Measurements from ENCODE around the gene NEIL1. TPM values are rescaled to one million over a fixed set of nuclear protein-coding genes. Genes with fewer than 3 reads are reported as not detected.
"Not testable (repeated sequence)": the region's sequence is repeated elsewhere in the genome, so short reads cannot be mapped to it uniquely, and the experiment has no call there.

The NEIL1 gene
- total RNA-seq, 4 donors from 2014 or later: 14.1 to 37.0 (median 15.7) TPM

DNA sequence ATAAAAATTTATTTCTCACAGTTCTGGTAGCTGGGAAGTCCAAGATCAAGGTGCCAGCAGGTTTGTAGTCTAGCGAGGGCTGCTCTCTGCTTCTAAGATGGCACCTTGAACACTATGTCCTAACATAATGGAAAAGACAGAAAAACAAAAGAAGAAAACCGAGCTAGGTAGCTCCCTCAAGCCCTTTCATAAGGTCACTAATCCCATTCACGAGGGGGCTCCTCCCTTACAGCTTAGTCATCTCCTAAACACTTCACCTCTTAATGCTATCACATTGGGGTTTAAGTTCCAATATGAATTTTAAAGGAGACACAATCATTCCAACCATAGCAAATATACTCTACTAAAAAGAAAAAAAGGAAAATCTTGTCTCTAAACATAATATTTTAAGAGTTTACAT, 40.7 kb upstream of the NEIL1 start:
- no peak overlapping the region for H3K4me3 ChIP-seq
- no peak for DNase-seq (ENCODE audit: extremely low spot score)
- no peak overlapping the region for H3K27ac ChIP-seq (replicated peaks in 1 of 4)
- WGBS: 72% methylated on average over 3 of the region's 3 CpGs
- H3K9me3 ChIP-seq: no peaks in the 10 kb centered on the region
- peaks cover 0 to 44% (median 2%) of the 10 kb centered on the region in 4 donors for H3K27me3 ChIP-seq
- TF ChIP-seq, protein P1, sequence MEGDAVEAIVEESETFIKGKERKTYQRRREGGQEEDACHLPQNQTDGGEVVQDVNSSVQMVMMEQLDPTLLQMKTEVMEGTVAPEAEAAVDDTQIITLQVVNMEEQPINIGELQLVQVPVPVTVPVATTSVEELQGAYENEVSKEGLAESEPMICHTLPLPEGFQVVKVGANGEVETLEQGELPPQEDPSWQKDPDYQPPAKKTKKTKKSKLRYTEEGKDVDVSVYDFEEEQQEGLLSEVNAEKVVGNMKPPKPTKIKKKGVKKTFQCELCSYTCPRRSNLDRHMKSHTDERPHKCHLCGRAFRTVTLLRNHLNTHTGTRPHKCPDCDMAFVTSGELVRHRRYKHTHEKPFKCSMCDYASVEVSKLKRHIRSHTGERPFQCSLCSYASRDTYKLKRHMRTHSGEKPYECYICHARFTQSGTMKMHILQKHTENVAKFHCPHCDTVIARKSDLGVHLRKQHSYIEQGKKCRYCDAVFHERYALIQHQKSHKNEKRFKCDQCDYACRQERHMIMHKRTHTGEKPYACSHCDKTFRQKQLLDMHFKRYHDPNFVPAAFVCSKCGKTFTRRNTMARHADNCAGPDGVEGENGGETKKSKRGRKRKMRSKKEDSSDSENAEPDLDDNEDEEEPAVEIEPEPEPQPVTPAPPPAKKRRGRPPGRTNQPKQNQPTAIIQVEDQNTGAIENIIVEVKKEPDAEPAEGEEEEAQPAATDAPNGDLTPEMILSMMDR (IDR thresholded peaks at IDR 0.05): no peak
- no peak for TF ChIP-seq POLR2AphosphoS5 (IDR thresholded peaks at IDR 0.05)
- no peak for TF ChIP-seq EP300 (IDR thresholded peaks at IDR 0.05)
- no peak for TF ChIP-seq POLR2A (IDR thresholded peaks at IDR 0.05; ENCODE audit: low read depth)
- intact Hi-C loops (cut with DNase I): loop anchor here (10.0 kb wide), 2 partner anchors 71 to 281 kb away; partner anchors contain the start of gene PPCDC
- no peaks in the 10 kb centered on the region for H3K36me3 ChIP-seq
- no peaks in the 10 kb centered on the region for H3K4me1 ChIP-seq

DNA sequence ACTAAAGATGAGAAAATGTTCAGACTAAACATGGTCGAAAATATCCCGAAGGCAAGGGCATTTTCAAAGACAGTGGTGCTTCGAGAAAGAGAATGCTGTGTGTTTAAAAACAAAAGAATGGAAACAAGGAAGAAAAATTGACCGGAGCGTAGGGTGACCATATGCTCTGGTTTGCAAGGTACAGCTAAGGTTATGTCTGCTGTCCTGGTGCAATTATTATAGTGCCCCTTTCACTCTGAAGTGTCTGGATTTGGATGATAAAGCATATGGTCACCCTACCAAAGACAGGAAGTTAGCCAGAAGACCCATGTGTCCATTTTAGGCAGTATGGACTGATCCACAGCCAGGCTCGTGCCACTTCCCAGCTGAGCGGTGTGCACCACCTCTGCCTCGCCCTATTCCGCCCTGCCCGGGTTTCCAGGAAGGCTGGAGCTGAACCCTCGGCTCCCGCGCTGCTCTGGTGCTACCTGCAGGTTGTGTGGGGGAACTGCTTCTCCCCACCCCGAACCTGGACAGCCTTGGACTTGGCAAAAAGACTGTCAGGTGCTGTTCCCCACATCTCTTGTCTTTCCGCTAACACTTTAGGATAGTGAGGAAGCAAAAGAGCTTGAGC, 39.0 kb upstream of the NEIL1 start:
- intact Hi-C loops (cut with DNase I): loop anchor here (10.0 kb wide), 2 partner anchors 73 to 283 kb away; partner anchors contain the start of gene PPCDC

DNA sequence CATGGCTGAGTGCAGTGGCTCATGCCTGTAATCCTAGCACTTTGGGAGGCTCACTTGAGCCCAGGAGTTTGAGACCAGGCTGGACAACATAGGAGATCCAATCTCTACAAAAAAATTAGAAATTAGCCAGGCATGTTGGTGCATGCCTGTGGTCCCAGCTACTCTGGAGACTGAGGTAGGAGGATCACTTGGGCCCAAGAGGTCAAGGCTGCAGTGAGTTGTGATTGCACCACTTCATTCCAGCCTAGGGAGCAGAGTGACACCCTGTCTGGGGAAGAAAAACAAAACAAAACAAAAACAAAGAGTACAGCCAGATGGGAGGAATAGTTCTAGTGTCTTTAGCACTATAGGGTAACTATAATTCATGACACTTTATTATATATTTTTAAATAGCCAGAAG, 37.1 kb upstream of the NEIL1 start:
- intact Hi-C loops (cut with DNase I): loop anchor here (10.0 kb wide), 2 partner anchors 75 to 285 kb away; partner anchors contain the start of gene PPCDC
- no peak for DNase-seq (ENCODE audit: extremely low spot score)

More for the DNA sequence above, 39.0 kb upstream of the NEIL1 start:
- Histone ChIP-seq H3K36me3 (no peaks in the 10 kb centered on the region), H3K9me3 (no peaks in the 10 kb centered on the region), H3K27me3 (peaks cover 0 to 44% (median 2%) of the 10 kb centered on the region in 4 donors), H3K27ac (replicated peaks in 1 of 4) (no peak overlapping the region), H3K4me3 (no peak overlapping the region), H3K4me1 (no peaks in the 10 kb centered on the region)
- 40% methylated on average over 10 of the region's 15 CpGs for WGBS
- no peak for DNase-seq (ENCODE audit: extremely low spot score)
- TF ChIP-seq, protein P1 (IDR thresholded peaks at IDR 0.05): peak in 1 of 3 experiments; percentile 15
- TF ChIP-seq EP300 (IDR thresholded peaks at IDR 0.05): no peak

DNA sequence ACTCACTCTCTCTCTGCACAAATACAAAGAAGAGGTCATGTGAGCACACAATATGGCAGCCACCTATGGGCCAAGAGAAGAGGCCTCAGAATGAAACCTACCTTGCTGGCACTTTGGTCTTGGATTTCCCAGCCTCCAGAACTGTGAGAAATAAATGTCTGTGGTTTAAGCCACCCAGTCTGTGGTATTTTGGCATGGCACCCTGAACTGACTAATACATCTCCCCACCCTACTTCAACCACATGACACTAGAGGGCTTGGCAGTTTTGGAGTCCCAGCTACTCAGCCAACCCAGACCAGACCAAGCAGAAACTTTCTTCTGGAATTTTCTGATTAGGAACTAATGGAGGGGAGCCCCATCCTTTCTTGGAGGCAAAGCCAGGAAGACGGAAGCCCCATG, 34.3 kb upstream of the NEIL1 start:
- H3K27ac ChIP-seq (replicated peaks in 1 of 4); DNase-seq (ENCODE audit: extremely low spot score); intact Hi-C loops (cut with DNase I); H3K9me3 ChIP-seq; H3K36me3 ChIP-seq; H3K4me3 ChIP-seq; H3K4me1 ChIP-seq: not testable (repeated sequence)
- 100% methylated on average over 1 of the region's 1 CpG for WGBS
- H3K27me3 ChIP-seq: peaks cover 0 to 14% (median 0%) of the 10 kb centered on the region in 4 donors

More for the DNA sequence above, 37.1 kb upstream of the NEIL1 start:
- Histone ChIP-seq H3K27ac (replicated peaks in 1 of 4) (no peak overlapping the region), H3K4me1 (no peaks in the 10 kb centered on the region), H3K9me3 (no peaks in the 10 kb centered on the region), H3K4me3 (no peak overlapping the region), H3K36me3 (no peaks in the 10 kb centered on the region), H3K27me3 (peaks cover 0 to 35% (median under 1%) of the 10 kb centered on the region in 4 donors)
- TF ChIP-seq, protein P1 (IDR thresholded peaks at IDR 0.05): no peak
- no peak for TF ChIP-seq POLR2A (IDR thresholded peaks at IDR 0.05; ENCODE audit: low read depth)
- TF ChIP-seq EP300 (IDR thresholded peaks at IDR 0.05): no peak
- TF ChIP-seq POLR2AphosphoS5 (IDR thresholded peaks at IDR 0.05): no peak

DNA sequence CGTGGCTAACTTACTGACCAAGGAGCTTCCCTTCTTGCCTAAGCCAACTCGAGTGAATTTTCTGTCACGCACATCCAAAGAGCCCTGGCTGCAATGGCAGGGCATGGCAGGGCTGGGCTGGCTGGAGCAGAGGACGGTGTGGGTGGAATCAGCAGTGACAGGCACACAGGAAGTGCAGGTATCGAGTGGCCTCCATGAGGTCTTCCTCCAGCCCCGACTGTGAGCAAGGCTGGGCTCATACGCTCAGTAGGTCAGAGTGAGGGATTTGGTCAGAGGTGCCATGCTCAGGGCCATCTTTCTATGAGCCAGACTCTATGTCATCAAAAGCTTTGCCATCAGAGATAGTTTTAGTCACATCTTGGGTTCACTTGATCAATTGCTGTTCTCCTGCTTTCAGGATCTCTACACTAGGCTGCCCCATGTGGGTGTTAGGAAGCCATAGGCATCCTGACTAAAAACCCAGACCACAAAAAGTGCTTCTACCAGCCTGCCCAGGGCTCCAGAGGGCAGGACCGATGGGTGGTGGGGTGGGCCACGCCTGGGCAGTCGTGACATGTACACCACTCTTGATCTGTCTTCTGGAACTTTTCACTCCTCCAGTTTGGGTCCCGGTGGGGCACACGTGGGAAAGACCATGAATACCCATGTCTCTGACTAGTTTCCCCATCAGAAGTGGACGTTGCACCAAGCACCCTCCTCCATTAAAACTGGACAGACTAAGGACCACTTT, 33.6 kb upstream of the NEIL1 start:
- intact Hi-C loops (cut with DNase I): no loop called here
- WGBS: 88% methylated on average over 13 of the region's 13 CpGs

More for the DNA sequence above, 33.6 kb upstream of the NEIL1 start:
- no peaks in the 10 kb centered on the region for H3K9me3 ChIP-seq
- peaks cover 0 to 8% (median 0%) of the 10 kb centered on the region in 4 donors for H3K27me3 ChIP-seq
- H3K4me1 ChIP-seq: no peaks in the 10 kb centered on the region
- H3K36me3 ChIP-seq: no peaks in the 10 kb centered on the region
- DNase-seq (ENCODE audit: extremely low spot score): no peak
- TF ChIP-seq, protein P1 (IDR thresholded peaks at IDR 0.05): no peak
- TF ChIP-seq POLR2AphosphoS5 (IDR thresholded peaks at IDR 0.05): no peak
- TF ChIP-seq EP300 (IDR thresholded peaks at IDR 0.05): no peak
- no peak for TF ChIP-seq POLR2A (IDR thresholded peaks at IDR 0.05; ENCODE audit: low read depth)
- H3K27ac ChIP-seq (replicated peaks in 1 of 4): no peak overlapping the region
- no peak overlapping the region for H3K4me3 ChIP-seq
